IMR-90 (cell line): ENCODE measurements around the gene USP43. TPM values are rescaled to one million over a fixed set of nuclear protein-coding genes. Genes with fewer than 3 reads are reported as not detected.

Experiments used
- ATAC-seq: fragments of 200-7000 bp; cut with Tn5 transposase; 2 replicates; pipeline ENCODE4 v1.9.1; 2020; ENCODE audit warnings: low read depth, mild to moderate bottlenecking, moderate library complexity
- BruUV-seq: library from RNA; stranded (reverse); fragments of 400-500 nt; replicated peaks from 2 replicates; lab custom pipeline; 2021; lab: Mats Ljungman, UMichigan
- CTCF ChIA-PET: fragments of 300-600 bp; formaldehyde crosslinking; extraction: SDS; loops from one replicate; lab custom pipeline; 2021; ENCODE audit warnings: antibody characterized with exemption; lab: Yijun Ruan, JAX
- POLR2A ChIA-PET: fragments of 300-600 bp; sonication (Branson Sonifier 250); formaldehyde crosslinking; loops from one replicate; lab custom pipeline; 2022; ENCODE audit warnings: antibody characterized with exemption; ENCODE audit not compliant: unreplicated experiment; lab: Charles Lee
- DNase-seq: peaks from one replicate; pipeline ENCODE4 v3.0.0; 2013
- H2AFZ ChIP-seq: replicated peaks from 2 replicates; pipeline ENCODE3; 2013; ENCODE audit warnings: low read length, mild to moderate bottlenecking; ENCODE audit not compliant: poor library complexity
- H2AK5ac ChIP-seq: 2 replicates; pipeline ENCODE4 v1.6.1; 2013; ENCODE audit warnings: low read depth, low read length, inconsistent platforms
- H2AK9ac ChIP-seq: replicated peaks from 2 replicates; pipeline ENCODE3; 2013; ENCODE audit warnings: mild to moderate bottlenecking, low read depth, low read length, moderate library complexity; ENCODE audit not compliant: poor library complexity
- H2BK120ac ChIP-seq: 2 replicates; pipeline ENCODE4 v1.6.1; 2013; ENCODE audit warnings: low read depth, low read length, inconsistent platforms
- H2BK15ac ChIP-seq: 3 replicates; pipeline ENCODE4 v1.6.1; 2013; ENCODE audit warnings: low read depth, low read length, inconsistent platforms
- H2BK20ac ChIP-seq: 2 replicates; pipeline ENCODE4 v1.6.1; 2013; ENCODE audit warnings: low read depth, mild to moderate bottlenecking, inconsistent platforms, low read length, moderate library complexity
- H2BK5ac ChIP-seq: 2 replicates; pipeline ENCODE4 v1.6.1; 2013; ENCODE audit warnings: mild to moderate bottlenecking, low read depth, low read length, inconsistent platforms; ENCODE audit not compliant: poor library complexity, severe bottlenecking
- H3K14ac ChIP-seq: replicated peaks from 2 replicates; pipeline ENCODE4 v1.6.1; 2013; ENCODE audit warnings: low read depth, low read length, inconsistent platforms
- H3K18ac ChIP-seq: 2 replicates; pipeline ENCODE4 v1.6.1; 2013; ENCODE audit warnings: low read depth, low read length, control low read depth
- H3K23ac ChIP-seq: 2 replicates; pipeline ENCODE4 v1.6.1; 2013; ENCODE audit warnings: low read depth, low read length, inconsistent platforms
- H3K27ac ChIP-seq: 2 replicates; pipeline ENCODE4 v1.5.1; 2013; ENCODE audit warnings: mild to moderate bottlenecking, control low read depth, low read length; ENCODE audit not compliant: insufficient read depth
- H3K27me3 ChIP-seq: 2 replicates; pipeline ENCODE4 v1.6.1; 2013; ENCODE audit warnings: low read length; ENCODE audit not compliant: control insufficient read depth, insufficient read depth
- H3K36me3 ChIP-seq: 2 replicates; pipeline ENCODE4 v1.6.1; 2013; ENCODE audit warnings: low read length, mixed read lengths; ENCODE audit not compliant: control insufficient read depth, insufficient read depth
- H3K4ac ChIP-seq: 2 replicates; pipeline ENCODE4 v1.6.1; 2013; ENCODE audit warnings: low read depth, low read length, inconsistent platforms
- H3K4me1 ChIP-seq: 2 replicates; pipeline ENCODE4 v1.6.1; 2013; ENCODE audit warnings: low read length, mixed read lengths; ENCODE audit not compliant: control insufficient read depth, insufficient read depth
- H3K4me2 ChIP-seq: 2 replicates; pipeline ENCODE4 v1.6.1; 2013; ENCODE audit warnings: low read depth, mild to moderate bottlenecking, control low read depth, low read length, moderate library complexity
- H3K4me3 ChIP-seq: 2 replicates; pipeline ENCODE4 v1.5.1; 2013; ENCODE audit warnings: low read depth, mild to moderate bottlenecking, control low read depth, low read length, moderate library complexity; ENCODE audit not compliant: insufficient read depth
- H3K56ac ChIP-seq: 2 replicates; pipeline ENCODE4 v1.6.1; 2013; ENCODE audit warnings: low read length, inconsistent platforms; ENCODE audit not compliant: insufficient read depth; ENCODE audit errors: extremely low read depth
- H3K79me1 ChIP-seq, 2 experiments: 2 replicates each; pipeline ENCODE4 v1.6.1; 2013; ENCODE audit warnings: low read length in 2 of 2, inconsistent platforms in 1 of 2, low read depth in 1 of 2
- H3K9ac ChIP-seq: 2 replicates; pipeline ENCODE4 v1.6.1; 2013; ENCODE audit warnings: low read depth, low read length, control low read depth
- H3K9me1 ChIP-seq: 2 replicates; pipeline ENCODE4 v1.6.1; 2013; ENCODE audit warnings: low read length, inconsistent platforms; ENCODE audit not compliant: insufficient read depth
- H3K9me3 ChIP-seq: 2 replicates; pipeline ENCODE4 v1.6.1; 2013; ENCODE audit warnings: low read length; ENCODE audit not compliant: control insufficient read depth, insufficient read depth
- H4K20me1 ChIP-seq: 2 replicates; pipeline ENCODE4 v1.6.1; 2013; ENCODE audit warnings: low read length, inconsistent platforms; ENCODE audit not compliant: insufficient read depth
- H4K5ac ChIP-seq: 2 replicates; pipeline ENCODE4 v1.6.1; 2013; ENCODE audit warnings: mild to moderate bottlenecking, low read depth, low read length, control low read depth
- H4K8ac ChIP-seq, 2 experiments: 2 replicates each; pipeline ENCODE4 v1.6.1; 2013; ENCODE audit warnings: low read depth in 2 of 2, low read length in 2 of 2, control low read depth in 1 of 2, inconsistent platforms in 1 of 2
- H4K91ac ChIP-seq: 2 replicates; pipeline ENCODE4 v1.6.1; 2013; ENCODE audit warnings: low read depth, low read length, inconsistent platforms; ENCODE audit not compliant: insufficient read depth
- MXI1 ChIP-seq: IDR thresholded peaks from 2 replicates; pipeline ENCODE4 v1.6.1; 2012; ENCODE audit warnings: low read depth, mild to moderate bottlenecking, low read length, moderate library complexity, borderline replicate concordance
- NFE2L2 ChIP-seq: fragments of 150-350 bp; IDR thresholded peaks from 2 replicates; pipeline ENCODE4 v1.6.1; 2016; ENCODE audit warnings: low read depth, mild to moderate bottlenecking, low read length
- WGBS, 2 experiments: methylation state at CpG; one replicate each; pipeline versions ENCODE4 v1.1.5 to v1.1.7; 2013; ENCODE audit warnings: missing lambda C conversion rate in 2 of 2; ENCODE audit not compliant: insufficient read length in 1 of 2; ENCODE audit errors: extremely low coverage in 2 of 2; 5-methylcytosine and 5-hydroxymethylcytosine counted together
- dilution Hi-C: fragments of 300-500 bp; cut with HindIII; formaldehyde crosslinking; loops from one replicate; pipeline ENCODE4 v1.14.3; 2018; ENCODE audit warnings: low sequenced_read_pairs; ENCODE audit not compliant: unreplicated experiment
- in situ Hi-C: fragments of 300-500 bp; cut with MboI; formaldehyde crosslinking; loops from 3 replicates; pipeline ENCODE4 v1.14.3; 2019; ENCODE audit warnings: low sequenced_read_pairs, inconsistent platforms, mixed read lengths
- intact Hi-C: fragments of 100-400 bp; cut with micrococcal nuclease; formaldehyde crosslinking; loops from 2 replicates; pipeline ENCODE4 v1.10.0; 2022
- polyA plus RNA-seq, 3 experiments: library from polyadenylated mRNA; depleted of rRNA; stranded (reverse); fragments of >200 nt; gene quantifications; 2 replicates each; pipeline ENCODE4 v1.2.3, GENCODE V29; 2012; ENCODE audit warnings: low replicate concordance in 1 of 3
- total RNA-seq: library from RNA; depleted of rRNA; stranded (reverse); fragments of >200 nt; gene quantifications from 2 replicates; pipeline ENCODE4 v1.2.3, GENCODE V29; 2012

USP43 gene
- total and polyA plus RNA-seq, 2 of the 4 experiments (the other 2 are of a cell fraction) = not detected

- CTCF ChIA-PET = no interaction called here
- no peak overlapping the region for H2AK9ac ChIP-seq
- ATAC-seq (no peak), DNase-seq (no peak)
- H3K14ac ChIP-seq = no peak overlapping the region
- BruUV-seq = no TSS peak
- H3K9me3 ChIP-seq = peaks cover 11% of the 10 kb centered on the region
- H3K27ac ChIP-seq = no peak overlapping the region
- no peaks in the 10 kb centered on the region for H3K36me3 ChIP-seq
- H3K18ac ChIP-seq = no peak overlapping the region
- POLR2A ChIA-PET = no interaction called here
- H3K4ac ChIP-seq = no peak overlapping the region
- H2BK120ac ChIP-seq = no peak overlapping the region
- 53% methylated on average over 2 of the region's 6 CpGs; no CpG with 5 or more reads in 1 of the 2 experiments for WGBS, 2 experiments
- no peak overlapping the region for H2BK20ac ChIP-seq
- no peak overlapping the region for H3K4me2 ChIP-seq
- no peak overlapping the region for H4K5ac ChIP-seq
- no peaks in the 10 kb centered on the region for H3K9me1 ChIP-seq
- H2AFZ ChIP-seq = no peak overlapping the region
- no peaks in the 10 kb centered on the region for H4K20me1 ChIP-seq
- in situ Hi-C loops = no loop called here
- no peak overlapping the region for H4K91ac ChIP-seq
- no peaks in the 10 kb centered on the region for H3K79me1 ChIP-seq
- H2BK15ac ChIP-seq = no peak overlapping the region
- no peak overlapping the region for H3K56ac ChIP-seq
- H3K4me1 ChIP-seq = no peaks in the 10 kb centered on the region
- dilution Hi-C loops = no loop called here
- no peak overlapping the region for H3K4me3 ChIP-seq
- no peak overlapping the region for H3K23ac ChIP-seq
- H3K9ac ChIP-seq = no peak overlapping the region
- no peak overlapping the region for H4K8ac ChIP-seq
- no peak overlapping the region for H2BK5ac ChIP-seq
- H3K27me3 ChIP-seq = no peaks in the 10 kb centered on the region
- H2AK5ac ChIP-seq = no peak overlapping the region
- TF ChIP-seq MXI1 (no peak), NFE2L2 (no peak)
- intact Hi-C loops = no loop called here
Observed at GRCh38 chr17:9672691-9673090, 27.4 kb downstream of the USP43 start.
